ENCODE results near the gene XIRP1.

GRCh38 chr3:39222462-39222861 lies 30.1 kb upstream of the XIRP1 start:
- TF ChIP-seq, protein P1, sequence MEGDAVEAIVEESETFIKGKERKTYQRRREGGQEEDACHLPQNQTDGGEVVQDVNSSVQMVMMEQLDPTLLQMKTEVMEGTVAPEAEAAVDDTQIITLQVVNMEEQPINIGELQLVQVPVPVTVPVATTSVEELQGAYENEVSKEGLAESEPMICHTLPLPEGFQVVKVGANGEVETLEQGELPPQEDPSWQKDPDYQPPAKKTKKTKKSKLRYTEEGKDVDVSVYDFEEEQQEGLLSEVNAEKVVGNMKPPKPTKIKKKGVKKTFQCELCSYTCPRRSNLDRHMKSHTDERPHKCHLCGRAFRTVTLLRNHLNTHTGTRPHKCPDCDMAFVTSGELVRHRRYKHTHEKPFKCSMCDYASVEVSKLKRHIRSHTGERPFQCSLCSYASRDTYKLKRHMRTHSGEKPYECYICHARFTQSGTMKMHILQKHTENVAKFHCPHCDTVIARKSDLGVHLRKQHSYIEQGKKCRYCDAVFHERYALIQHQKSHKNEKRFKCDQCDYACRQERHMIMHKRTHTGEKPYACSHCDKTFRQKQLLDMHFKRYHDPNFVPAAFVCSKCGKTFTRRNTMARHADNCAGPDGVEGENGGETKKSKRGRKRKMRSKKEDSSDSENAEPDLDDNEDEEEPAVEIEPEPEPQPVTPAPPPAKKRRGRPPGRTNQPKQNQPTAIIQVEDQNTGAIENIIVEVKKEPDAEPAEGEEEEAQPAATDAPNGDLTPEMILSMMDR (IDR thresholded peaks at IDR 0.05) = no peak
- TF ChIP-seq POLR2A (IDR thresholded peaks at IDR 0.05) = no peak

All from thyroid gland (tissue), 4 donors.